Neural cell (in vitro differentiated cells): ENCODE data around the gene SH3RF3.

Source experiments
- EZH2 ChIP-seq: fragments of 200-600, 300-800 bp; shearing (Covaris generic), sonication (generic); IDR thresholded peaks from 2 replicates; pipeline ENCODE4 v1.6.1; 2014; ENCODE audit warnings: antibody characterized with exemption, low read length, borderline replicate concordance, mild to moderate bottlenecking; ENCODE audit not compliant: insufficient read depth, poor library complexity, severe bottlenecking
- RAD21 ChIP-seq: fragments of 450-650 bp; conservative IDR thresholded peaks from 2 replicates; pipeline ENCODE4 v1.6.1; 2014; ENCODE audit warnings: antibody characterized with exemption, mild to moderate bottlenecking, moderate library complexity

DNA sequence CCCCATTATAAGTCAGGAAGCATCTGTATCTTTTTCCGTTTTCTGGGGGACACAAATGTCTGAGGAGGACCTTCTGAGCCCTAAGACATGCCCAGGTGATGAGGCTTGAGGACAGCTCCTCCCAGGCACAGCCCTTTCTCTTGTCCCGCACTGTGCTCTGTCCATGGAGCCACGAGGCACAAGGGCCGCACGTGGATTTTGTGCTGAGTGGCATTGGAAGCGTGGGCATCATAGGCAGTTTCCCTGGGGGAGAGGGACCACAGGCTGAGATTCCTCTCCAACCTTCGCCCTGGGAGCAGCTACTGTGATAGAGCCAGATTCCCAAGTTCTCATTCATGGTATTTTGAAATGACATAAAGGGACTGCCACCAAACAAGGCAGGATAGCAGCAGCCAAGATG, 139.9 kb downstream of the SH3RF3 start:
- no peak for TF ChIP-seq RAD21
- no peak for TF ChIP-seq EZH2
